ENCODE results near the gene ATG2A.

Gene ATG2A

GRCh38 chr11:64903291-64903833, 13.6 kb downstream of the ATG2A start:
- H3K4me3 ChIP-seq (ENCODE audit: low read depth, low read length) = no peak overlapping the region
- TF ChIP-seq, protein P1, sequence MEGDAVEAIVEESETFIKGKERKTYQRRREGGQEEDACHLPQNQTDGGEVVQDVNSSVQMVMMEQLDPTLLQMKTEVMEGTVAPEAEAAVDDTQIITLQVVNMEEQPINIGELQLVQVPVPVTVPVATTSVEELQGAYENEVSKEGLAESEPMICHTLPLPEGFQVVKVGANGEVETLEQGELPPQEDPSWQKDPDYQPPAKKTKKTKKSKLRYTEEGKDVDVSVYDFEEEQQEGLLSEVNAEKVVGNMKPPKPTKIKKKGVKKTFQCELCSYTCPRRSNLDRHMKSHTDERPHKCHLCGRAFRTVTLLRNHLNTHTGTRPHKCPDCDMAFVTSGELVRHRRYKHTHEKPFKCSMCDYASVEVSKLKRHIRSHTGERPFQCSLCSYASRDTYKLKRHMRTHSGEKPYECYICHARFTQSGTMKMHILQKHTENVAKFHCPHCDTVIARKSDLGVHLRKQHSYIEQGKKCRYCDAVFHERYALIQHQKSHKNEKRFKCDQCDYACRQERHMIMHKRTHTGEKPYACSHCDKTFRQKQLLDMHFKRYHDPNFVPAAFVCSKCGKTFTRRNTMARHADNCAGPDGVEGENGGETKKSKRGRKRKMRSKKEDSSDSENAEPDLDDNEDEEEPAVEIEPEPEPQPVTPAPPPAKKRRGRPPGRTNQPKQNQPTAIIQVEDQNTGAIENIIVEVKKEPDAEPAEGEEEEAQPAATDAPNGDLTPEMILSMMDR (IDR thresholded peaks at IDR 0.05; ENCODE audit: borderline replicate concordance, insufficient read depth, low read depth, low read length) = no peak

- no peak overlapping the region for H3K4me3 ChIP-seq (ENCODE audit: low read depth, low read length)
- TF ChIP-seq, protein P1 (IDR thresholded peaks at IDR 0.05; ENCODE audit: borderline replicate concordance, insufficient read depth, low read depth, low read length) = no peak
These were observed 14.7 kb downstream of the ATG2A start for GRCh38 chr11:64902102-64902900.

DNA sequence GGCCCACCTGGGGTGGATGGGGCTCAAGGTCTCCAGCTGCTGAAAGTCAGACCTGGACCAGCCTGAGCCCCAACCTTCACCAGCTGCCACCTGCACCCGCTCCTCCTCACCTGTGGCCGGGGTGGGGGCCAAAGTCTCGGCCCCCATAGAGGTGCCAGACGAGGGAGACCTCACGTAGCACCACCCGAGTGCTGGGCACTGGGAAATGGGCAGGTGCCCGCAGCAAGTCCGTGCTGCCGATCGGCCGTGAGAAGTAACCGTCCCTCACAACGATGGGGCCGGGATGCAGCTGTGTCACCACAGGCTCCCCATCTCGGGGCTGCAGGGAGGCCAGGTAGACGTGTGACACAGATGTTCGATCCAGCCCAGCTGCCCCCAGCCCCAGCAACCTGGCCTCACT, 16.2 kb downstream of the ATG2A start:
- TF ChIP-seq, protein P1 (IDR thresholded peaks at IDR 0.05; ENCODE audit: borderline replicate concordance, insufficient read depth, low read depth, low read length) = no peak
- H3K4me3 ChIP-seq (ENCODE audit: low read depth, low read length) = no peak overlapping the region

DNA sequence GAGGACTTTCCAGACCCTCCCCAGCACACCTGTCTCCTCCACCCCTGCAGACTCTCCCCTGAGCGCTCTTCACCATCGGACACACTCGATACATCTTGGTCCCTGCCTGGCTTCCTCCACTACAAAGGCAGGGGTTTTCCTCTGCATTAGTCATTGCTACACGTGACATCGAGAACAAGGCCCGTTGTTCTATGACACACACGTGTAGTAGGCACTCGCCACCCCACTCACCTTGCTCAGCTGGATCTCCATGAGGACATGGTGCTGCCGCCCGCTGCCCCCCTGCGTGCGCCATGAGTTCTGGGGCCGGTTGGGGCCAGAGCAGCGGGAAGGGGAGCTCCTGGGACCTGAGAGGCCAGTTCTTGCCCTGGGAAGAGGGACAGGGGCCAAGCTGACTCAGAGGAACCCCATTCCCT, 16.7 kb downstream of the ATG2A start:
- no peak overlapping the region for H3K4me3 ChIP-seq (ENCODE audit: low read depth, low read length)
- TF ChIP-seq, protein P1 (IDR thresholded peaks at IDR 0.05; ENCODE audit: borderline replicate concordance, insufficient read depth, low read depth, low read length) = no peak

DNA sequence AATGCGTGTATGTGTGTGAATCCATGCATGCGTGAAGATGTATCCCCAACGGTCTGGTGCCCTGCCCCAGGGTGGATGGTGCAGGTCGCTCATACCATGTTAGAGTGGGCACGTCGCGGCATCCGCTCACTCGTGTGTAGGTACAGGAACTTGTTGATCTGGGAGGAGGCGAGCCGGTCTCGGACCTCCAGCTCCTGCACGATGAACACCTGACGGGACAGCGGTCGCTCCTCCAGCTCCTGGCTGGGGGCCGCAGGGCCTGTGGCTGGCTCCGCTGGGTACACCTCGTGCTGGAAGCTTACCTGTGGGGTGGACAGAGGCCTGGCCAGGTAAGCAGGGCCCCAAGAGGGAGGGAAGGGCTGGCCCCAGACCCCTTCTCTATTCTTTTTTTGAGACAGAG, 18.5 kb downstream of the ATG2A start:
- H3K4me3 ChIP-seq (ENCODE audit: low read depth, low read length) = no peak overlapping the region
- TF ChIP-seq, protein P1 (IDR thresholded peaks at IDR 0.05; ENCODE audit: borderline replicate concordance, insufficient read depth, low read depth, low read length) = no peak

- H3K4me3 ChIP-seq (ENCODE audit: low read depth, low read length) = no peak overlapping the region
- TF ChIP-seq, protein P1 (IDR thresholded peaks at IDR 0.05; ENCODE audit: borderline replicate concordance, insufficient read depth, low read depth, low read length) = no peak
These were observed 18.9 kb downstream of the ATG2A start for GRCh38 chr11:64898076-64898445.

All from GM12875 (cell line).